Endothelial cell of umbilical vein (primary cell): ENCODE results near the gene COL17A1. TPM values are rescaled to one million over a fixed set of nuclear protein-coding genes. Genes with fewer than 3 reads are reported as not detected.

Experiments used
- BruUV-seq: library from RNA; stranded (reverse); fragments of 400-500 nt; replicated peaks from 2 replicates; lab custom pipeline; 2021; lab: Mats Ljungman, UMichigan
- CTCF ChIA-PET: fragments of 300-600, 350-600 bp; sonication (Branson Sonifier 250); formaldehyde crosslinking; loops from one replicate; lab custom pipeline; 2021; ENCODE audit warnings: antibody characterized with exemption, inconsistent platforms; lab: Charles Lee
- POLR2A ChIA-PET: fragments of 300-600, 350-600 bp; sonication (Branson Sonifier 250); formaldehyde crosslinking; loops from one replicate; lab custom pipeline; 2021; ENCODE audit warnings: antibody characterized with exemption, inconsistent platforms; lab: Charles Lee
- DNase-seq: peaks from one replicate; pipeline ENCODE4 v3.0.0-alpha.2; 2011; ENCODE audit warnings: low read depth, low spot score
- FAIRE-seq: peaks from 2 replicates; lab custom pipeline; 2011; peaks lifted over from hg19 to GRCh38; lab: Jason Lieb, UNC
- H2AFZ ChIP-seq: 2 replicates; pipeline ENCODE4 v1.6.0; 2012; ENCODE audit warnings: low read depth, low read length, control low read depth, inconsistent platforms
- H3K27ac ChIP-seq: 2 replicates; pipeline ENCODE4 v1.5.1; 2011; ENCODE audit warnings: low read depth, mild to moderate bottlenecking, control low read depth, low read length, moderate library complexity; ENCODE audit not compliant: insufficient read depth
- H3K27me3 ChIP-seq, 2 experiments: 2 replicates each; pipeline versions ENCODE4 v1.6.0 to v1.6.1; 2011; ENCODE audit warnings: low read length in 2 of 2, mixed read lengths in 1 of 2; ENCODE audit not compliant: control insufficient read depth in 2 of 2, insufficient read depth in 2 of 2
- H3K36me3 ChIP-seq, 2 experiments: 2 replicates in 1 of 2; 3 replicates in 1 of 2; pipeline ENCODE4 v1.5.1; 2011; ENCODE audit warnings: low read length in 2 of 2, mild to moderate bottlenecking in 1 of 2, moderate library complexity in 1 of 2; ENCODE audit not compliant: control insufficient read depth in 2 of 2, insufficient read depth in 2 of 2; ENCODE audit errors: extremely low read depth in 1 of 2
- H3K4me1 ChIP-seq: 3 replicates; pipeline ENCODE4 v1.5.1; 2011; ENCODE audit warnings: mild to moderate bottlenecking, low read length; ENCODE audit not compliant: control insufficient read depth, insufficient read depth; ENCODE audit errors: extremely low read depth
- H3K4me2 ChIP-seq: 2 replicates; pipeline ENCODE4 v1.6.1; 2011; ENCODE audit warnings: low read length, control low read depth, mixed read lengths; ENCODE audit not compliant: insufficient read depth
- H3K4me3 ChIP-seq, 3 experiments: fragments of 200-600 bp in 1 of 3; sonication (generic), shearing (Covaris generic) in 1 of 3; replicated peaks in 1 of 3; 2 replicates each; pipeline ENCODE4 v1.5.1; 2011 to 2016; ENCODE audit warnings: control low read depth in 3 of 3, low read length in 3 of 3, mild to moderate bottlenecking in 2 of 3, inconsistent platforms in 1 of 3, low read depth in 1 of 3, moderate library complexity in 1 of 3; ENCODE audit not compliant: insufficient read depth in 1 of 3
- H3K79me2 ChIP-seq: 2 replicates; pipeline ENCODE4 v1.6.0; 2012; ENCODE audit warnings: low read length, inconsistent platforms; ENCODE audit not compliant: control insufficient read depth, insufficient read depth
- H3K9ac ChIP-seq: replicated peaks from 2 replicates; pipeline ENCODE3; 2011; ENCODE audit warnings: low read length, control low read depth; ENCODE audit not compliant: insufficient read depth; ENCODE audit errors: extremely low read depth
- H3K9me1 ChIP-seq: replicated peaks from 3 replicates; pipeline ENCODE4 v1.6.0; 2011; ENCODE audit warnings: mild to moderate bottlenecking, low read length; ENCODE audit not compliant: control insufficient read depth, insufficient read depth; ENCODE audit errors: extremely low read depth
- H3K9me3 ChIP-seq: replicated peaks from 2 replicates; pipeline ENCODE4 v1.5.1; 2012; ENCODE audit warnings: low read length, inconsistent platforms; ENCODE audit not compliant: control insufficient read depth, insufficient read depth
- H4K20me1 ChIP-seq: replicated peaks from 2 replicates; pipeline ENCODE3; 2011; ENCODE audit warnings: mild to moderate bottlenecking, low read length; ENCODE audit not compliant: control insufficient read depth, insufficient read depth; ENCODE audit errors: extremely low read depth
- CTCF ChIP-seq, 2 donors: IDR thresholded peaks; 1 replicate in 1 of 2; 2 replicates in 1 of 2; pipeline ENCODE4 v1.5.1; 2011; ENCODE audit warnings: low read length in 2 of 2, mild to moderate bottlenecking in 2 of 2, moderate library complexity in 2 of 2, control low read depth in 1 of 2, inconsistent platforms in 1 of 2, low read depth in 1 of 2; ENCODE audit not compliant: insufficient read depth in 1 of 2; ENCODE audit errors: extremely low read depth in 1 of 2
- EZH2 ChIP-seq: IDR thresholded peaks from 2 replicates; pipeline ENCODE4 v1.6.1; 2012; ENCODE audit warnings: borderline replicate concordance, low read depth, mild to moderate bottlenecking, moderate library complexity, low read length, inconsistent platforms; ENCODE audit not compliant: severe bottlenecking
- FOS ChIP-seq: IDR thresholded peaks from 2 replicates; pipeline ENCODE4 v1.6.1; 2011; ENCODE audit warnings: mild to moderate bottlenecking, low read length, moderate library complexity, borderline replicate concordance; ENCODE audit not compliant: insufficient read depth
- GATA2 ChIP-seq: IDR thresholded peaks from 2 replicates; pipeline ENCODE4 v1.7.0; 2011; ENCODE audit warnings: low read depth, mild to moderate bottlenecking, moderate library complexity, mixed read lengths, low read length; ENCODE audit not compliant: insufficient read length, insufficient read depth
- JUN ChIP-seq: IDR thresholded peaks from 2 replicates; pipeline ENCODE4 v1.6.1; 2011; ENCODE audit warnings: borderline replicate concordance, low read depth; ENCODE audit not compliant: insufficient read length, insufficient read depth
- MAX ChIP-seq: IDR thresholded peaks from 2 replicates; pipeline ENCODE4 v1.6.1; 2011; ENCODE audit not compliant: insufficient read depth, insufficient read length
- MYC ChIP-seq: IDR thresholded peaks from one replicate; pipeline ENCODE4 v1.6.1; 2011; ENCODE audit warnings: mild to moderate bottlenecking, low read depth, low read length
- POLR2A ChIP-seq: IDR thresholded peaks from 2 replicates; pipeline ENCODE4 v1.6.1; 2012; ENCODE audit warnings: low read depth, mild to moderate bottlenecking, control low read depth, low read length
- POLR2AphosphoS5 ChIP-seq: IDR thresholded peaks from 2 replicates; pipeline ENCODE4 v1.6.1; 2012; ENCODE audit warnings: low read depth, mild to moderate bottlenecking, control low read depth, low read length, moderate library complexity; ENCODE audit not compliant: insufficient read depth
- dilution Hi-C: fragments of 300-500 bp; cut with MboI; formaldehyde crosslinking; loops from one replicate; pipeline ENCODE4 v1.15.0; 2019; ENCODE audit warnings: low sequenced_read_pairs; ENCODE audit not compliant: extremely low pct_ligation_motif_present
- intact Hi-C: fragments of 100-400 bp; cut with micrococcal nuclease; formaldehyde crosslinking; loops from one replicate; pipeline ENCODE4 v1.10.0; 2022
- polyA plus RNA-seq, 4 experiments: library from polyadenylated mRNA; depleted of rRNA in 3 of 4; stranded (reverse) in 3 of 4; unstranded in 1 of 4; fragments of >200 nt; gene quantifications; 2 replicates each; pipeline versions ENCODE4 v1.2.1 to v1.2.3, GENCODE V29; 2011 to 2012; ENCODE audit warnings: missing spikeins in 1 of 4
- total RNA-seq: library from RNA; stranded (reverse); gene quantifications from 2 replicates; pipeline ENCODE4 v1.2.3, GENCODE V29; 2021

Gene COL17A1
- total and polyA plus RNA-seq, 2 donors (not counting 3 experiments of a cell fraction or from before 2014, with no cell fraction given), result 0.57 to 1.3 TPM

- H3K79me2 ChIP-seq, result peaks cover 2% of the 10 kb centered on the region
- no peak for TF ChIP-seq EZH2
- no peak for TF ChIP-seq MAX
- TF ChIP-seq POLR2A, result no peak
- no peak for TF ChIP-seq MYC
- no peak for TF ChIP-seq JUN
- no peak for TF ChIP-seq POLR2AphosphoS5
- no peak for TF ChIP-seq CTCF (IDR thresholded peaks at IDR 0.05; ENCODE audit: extremely low read depth in 1 of 2, insufficient read depth in 1 of 2, low read depth in 1 of 2, low read length in 2 of 2)
- no peak for TF ChIP-seq GATA2
- TF ChIP-seq FOS, result no peak
- H3K4me1 ChIP-seq, result no peaks in the 10 kb centered on the region
- no TSS peak for BruUV-seq
- dilution Hi-C loops, result no loop called here
- ChIA-PET POLR2A (no interaction called here), CTCF (interaction anchor here (2.3 to 4.3 kb wide), 2 partner anchors 8 to 28 kb away, joined by 8 to 22 read pairs; no protein-coding TSS in a partner anchor)
- no peaks in the 10 kb centered on the region for H3K27me3 ChIP-seq
- H3K27ac ChIP-seq, result no peak overlapping the region
- H3K9me3 ChIP-seq, result no peaks in the 10 kb centered on the region
- DNase-seq (no peak), FAIRE-seq (no peak)
- no peaks in the 10 kb centered on the region for H4K20me1 ChIP-seq
- H3K9me1 ChIP-seq, result no peaks in the 10 kb centered on the region
- intact Hi-C loops, result no loop called here
- H3K4me3 ChIP-seq, result no peak overlapping the region
- no peaks in the 10 kb centered on the region for H3K36me3 ChIP-seq
- no peak overlapping the region for H3K9ac ChIP-seq
- H3K4me2 ChIP-seq, result no peak overlapping the region
- no peak overlapping the region for H2AFZ ChIP-seq
These were observed 73.8 kb downstream of the COL17A1 start for GRCh38 chr10:104011904-104012303.
